Stimulated activated CD4-positive, alpha-beta T cell treated with anti-CD3 and anti-CD28 coated beads, Interleukin-12 subunit alpha, Interleukin-12 subunit beta, amount 100 ng/mL, for 48 hours (primary cell): ENCODE results near the gene ACE.
A peak's percentile ranks its signal among the peaks of the same experiment; 100 is the strongest.

ENCODE experiments used
- DNase-seq, 3 donors: peaks; one replicate each; pipeline ENCODE4 v3.0.0-alpha.2; 2020; ENCODE audit warnings: low read depth in 2 of 3, low spot score in 1 of 3

Gene ACE

DNA sequence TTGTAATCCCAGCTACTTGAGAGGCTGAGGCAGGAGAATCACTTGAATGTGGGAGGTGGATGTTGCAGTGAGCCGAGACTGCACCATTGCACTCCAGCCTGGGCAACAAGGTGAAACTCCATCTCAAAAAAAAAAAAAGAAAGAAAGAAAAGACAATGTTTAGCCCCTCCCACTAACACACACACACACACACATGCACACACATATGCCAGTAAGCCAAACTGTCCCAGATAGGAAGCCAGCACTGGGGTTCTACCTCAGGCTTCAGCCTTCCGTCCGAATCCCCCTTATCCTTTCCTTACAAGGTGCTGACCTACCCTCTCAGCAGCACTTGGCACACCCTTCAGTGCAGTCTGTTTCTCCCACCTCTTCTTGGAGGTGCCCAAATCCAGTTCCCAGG is 37.6 kb downstream of the ACE start:
- no peak for DNase-seq

GRCh38 chr17:63514974-63515373 is 38.1 kb downstream of the ACE start:
- DNase-seq, result no peak

- DNase-seq, result no peak
Observed at GRCh38 chr17:63515426-63515825, 38.6 kb downstream of the ACE start.

GRCh38 chr17:63516910-63517824 is 40.3 kb downstream of the ACE start:
- DNase-seq, result peak; percentile 24 to 30 (median 29)

DNA sequence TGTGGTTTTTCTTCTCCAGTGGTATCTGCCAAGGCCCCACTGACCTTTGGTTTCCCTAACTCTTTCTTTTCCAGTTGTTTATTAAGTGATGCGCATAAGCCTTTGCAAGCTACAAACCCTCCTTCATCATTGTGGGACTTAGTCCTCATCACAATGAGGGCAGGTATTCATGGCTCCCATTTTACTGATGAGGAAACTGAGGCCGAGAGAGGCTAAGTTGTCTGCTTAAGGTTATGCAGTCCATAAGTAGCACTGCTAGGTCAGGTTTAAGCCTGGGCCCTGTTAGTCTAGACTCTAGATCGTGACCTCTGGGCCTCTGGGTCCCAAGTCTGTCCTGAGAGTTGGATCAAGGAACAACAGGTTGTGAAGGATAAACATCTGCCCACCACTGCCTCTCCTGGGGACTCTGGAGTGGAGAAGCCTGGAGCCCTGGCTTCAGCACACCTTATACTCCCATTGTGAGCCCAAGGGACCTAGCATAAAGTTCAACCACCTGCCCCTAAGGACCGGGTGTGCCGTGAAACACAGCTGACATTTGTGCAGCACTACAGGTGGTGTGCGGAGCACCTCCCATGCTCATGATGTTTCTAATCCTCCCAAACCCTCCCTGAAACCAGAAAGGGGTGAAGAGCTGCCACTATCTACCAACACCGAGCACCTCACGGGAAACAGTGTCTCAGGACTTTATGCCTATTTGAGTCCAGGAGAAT is 41.1 kb downstream of the ACE start:
- no peak for DNase-seq

DNA sequence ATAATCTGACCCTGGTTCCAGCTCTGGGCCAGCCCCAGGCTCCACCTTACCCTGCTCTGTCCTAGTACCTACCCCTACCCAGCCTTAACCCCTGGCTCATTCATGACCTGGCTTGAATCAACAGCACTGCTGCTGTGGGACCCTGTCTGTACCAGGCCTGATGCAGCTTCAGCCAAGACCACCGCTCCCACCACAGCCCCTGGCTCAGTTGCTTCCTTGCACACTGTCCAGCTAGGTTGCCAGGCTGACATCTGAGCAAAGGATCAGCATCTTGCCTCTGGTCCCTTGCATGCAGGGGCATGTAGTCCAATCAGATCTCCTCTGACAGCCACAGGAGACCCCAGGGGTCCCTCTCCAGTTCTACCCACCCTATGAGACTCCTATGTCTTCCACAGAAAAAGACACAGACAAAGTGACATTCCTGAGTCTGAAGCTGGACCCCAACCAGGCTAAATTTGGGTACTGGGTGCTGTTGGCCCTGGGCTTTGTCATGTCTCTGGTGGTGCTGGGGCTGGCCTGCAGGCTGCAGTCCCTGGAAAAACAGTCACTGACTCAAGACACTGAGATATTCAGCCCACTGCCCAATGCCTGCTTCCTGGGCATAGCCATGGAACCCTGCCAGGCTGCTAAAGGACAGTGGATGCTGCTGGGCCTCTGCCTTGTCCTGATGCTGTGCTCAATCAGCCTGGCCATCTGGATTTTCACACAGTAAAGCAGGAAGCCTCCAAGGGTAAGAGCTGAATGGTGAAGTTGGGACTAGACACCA is 42.4 kb downstream of the ACE start:
- no peak for DNase-seq

DNA sequence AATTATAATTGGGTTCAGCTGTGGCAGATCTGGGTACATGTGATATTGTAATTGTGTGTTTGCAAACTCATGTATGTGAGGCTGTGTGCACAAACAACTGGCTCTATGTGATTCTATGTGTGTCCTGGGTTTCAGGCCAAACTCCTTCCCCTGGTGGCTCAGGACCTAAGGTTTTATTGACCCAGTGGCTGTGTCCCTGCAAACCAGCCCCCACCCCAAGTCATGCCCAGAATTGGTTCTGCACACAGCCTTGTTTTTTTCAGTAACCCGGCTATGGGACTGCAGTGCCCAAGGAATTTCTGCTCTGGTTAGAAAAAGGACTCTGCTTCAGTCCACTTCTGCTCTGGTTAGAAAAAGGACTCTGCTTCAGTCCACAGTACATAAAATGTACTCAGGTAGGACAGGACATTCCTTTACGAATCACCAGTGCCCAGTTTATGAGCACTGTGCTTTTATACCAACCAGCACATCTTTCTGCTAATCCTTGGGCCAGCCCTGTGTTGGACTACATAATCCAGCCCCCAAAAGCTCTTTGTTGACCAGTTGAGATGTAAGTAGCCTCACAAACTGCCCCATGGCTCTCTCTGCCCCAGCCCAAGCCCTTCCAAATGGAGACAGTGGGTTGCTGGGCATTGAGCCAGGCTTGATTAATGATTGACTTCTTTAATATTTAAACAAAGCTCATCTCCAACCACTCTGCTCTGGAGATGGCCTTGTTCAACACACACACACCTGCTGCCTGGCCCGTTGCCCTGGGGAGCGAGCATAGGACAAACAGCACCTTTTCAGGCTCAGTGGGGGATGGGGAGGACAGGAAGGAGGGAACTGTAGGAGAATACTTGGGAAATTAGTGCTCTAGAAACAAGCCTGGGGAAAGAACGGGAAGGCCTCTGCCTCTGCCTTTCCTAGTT is 43.4 kb downstream of the ACE start:
- no peak for DNase-seq

DNA sequence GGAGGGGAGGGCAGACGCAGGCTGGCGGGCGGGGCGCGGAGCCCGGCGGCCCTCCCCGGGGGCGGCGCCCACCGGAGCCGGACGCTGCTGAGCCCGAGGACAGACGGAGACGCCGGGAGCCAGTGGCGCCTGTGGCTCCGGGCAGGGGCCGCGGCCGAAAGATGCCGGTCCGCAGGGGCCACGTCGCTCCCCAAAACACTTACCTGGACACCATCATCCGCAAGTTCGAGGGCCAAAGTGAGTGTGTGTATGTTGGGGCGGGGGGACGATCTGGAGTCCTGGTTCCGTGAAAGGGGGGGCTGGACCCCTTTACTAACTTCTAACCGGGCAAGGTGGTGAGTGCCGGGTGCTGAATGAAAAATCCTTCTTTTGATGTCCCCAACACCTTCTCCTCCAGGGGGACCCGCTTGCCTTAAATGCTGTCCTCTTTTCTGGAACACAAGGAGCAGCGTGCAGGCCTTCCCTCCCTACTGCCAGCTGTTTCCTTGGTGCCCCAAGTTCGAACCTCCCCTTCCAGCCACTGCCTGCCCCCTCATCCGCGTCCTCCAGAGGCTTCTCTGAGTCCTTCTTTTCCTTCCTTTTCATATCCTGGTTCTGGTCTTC is 46.5 kb downstream of the ACE start, which contains the start of gene KCNH6:
TSS of gene KCNH6 (plus strand) at position 106 of the 603 bp plus-strand sequence. CDS start at position 162, 56 bp downstream.
- DNase-seq, result no peak

GRCh38 chr17:63524051-63524450 is 47.2 kb downstream of the ACE start:
- DNase-seq, result no peak

- no peak for DNase-seq
Observed at GRCh38 chr17:63525190-63525946, 48.5 kb downstream of the ACE start.

GRCh38 chr17:63526861-63527260 is 50.0 kb downstream of the ACE start:
- no peak for DNase-seq

- DNase-seq, result no peak
Observed at GRCh38 chr17:63528183-63528582, 51.3 kb downstream of the ACE start.

DNA sequence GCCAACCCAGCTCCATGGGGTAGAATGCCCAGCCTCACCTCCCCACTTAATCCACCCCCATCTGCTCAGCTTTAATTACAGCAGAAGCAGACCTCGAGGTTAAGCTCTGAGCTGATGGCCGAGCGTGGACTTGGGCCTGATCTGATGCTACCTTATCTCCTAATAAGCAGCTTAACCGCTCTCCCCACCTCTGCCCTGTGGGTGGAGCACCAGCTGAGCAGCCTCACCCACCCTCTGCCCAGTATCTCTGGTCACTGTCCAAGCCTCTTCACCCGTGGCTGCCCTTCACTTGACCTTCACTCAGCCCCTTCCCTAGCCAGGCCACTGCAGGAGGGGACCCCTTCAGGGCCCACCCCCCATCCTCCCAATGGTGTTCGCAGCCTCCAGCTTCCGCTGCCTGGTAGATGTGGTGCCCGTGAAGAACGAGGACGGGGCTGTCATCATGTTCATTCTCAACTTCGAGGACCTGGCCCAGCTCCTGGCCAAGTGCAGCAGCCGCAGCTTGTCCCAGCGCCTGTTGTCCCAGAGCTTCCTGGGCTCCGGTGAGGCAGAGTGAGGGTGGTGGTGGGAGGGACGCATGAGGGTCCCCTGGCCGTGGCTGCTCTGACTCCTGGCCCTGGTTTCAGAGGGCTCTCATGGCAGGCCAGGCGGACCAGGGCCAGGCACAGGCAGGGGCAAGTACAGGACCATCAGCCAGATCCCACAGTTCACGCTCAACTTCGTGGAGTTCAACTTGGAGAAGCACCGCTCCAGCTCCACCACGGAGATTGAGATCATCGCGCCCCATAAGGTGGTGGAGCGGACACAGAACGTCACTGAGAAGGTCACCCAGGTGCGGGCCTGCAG is 53.1 kb downstream of the ACE start:
- DNase-seq, result no peak

DNA sequence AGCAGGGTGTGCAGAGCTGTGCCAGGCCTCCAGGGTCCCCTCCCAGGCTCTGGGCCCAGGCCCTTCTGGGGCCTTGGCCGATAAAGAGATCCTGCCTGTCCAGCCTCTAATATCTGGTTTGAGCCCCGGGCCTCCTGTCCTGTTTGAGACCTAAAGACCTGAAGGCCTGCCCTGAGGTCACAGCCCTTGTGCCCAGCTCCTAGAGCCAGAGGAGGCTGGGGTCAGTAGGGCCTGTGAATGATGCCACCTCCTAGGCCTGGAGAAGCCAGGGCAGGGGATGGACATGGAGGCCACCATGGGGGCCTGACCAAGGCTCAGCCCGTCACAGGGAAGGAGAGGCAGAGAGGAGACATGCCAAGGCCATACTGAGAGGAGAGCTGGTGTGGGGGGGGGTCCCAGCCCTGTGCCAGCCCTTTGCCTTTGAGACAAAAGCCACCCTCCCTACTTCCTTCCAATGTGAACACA is 53.7 kb downstream of the ACE start:
- DNase-seq, result no peak

DNA sequence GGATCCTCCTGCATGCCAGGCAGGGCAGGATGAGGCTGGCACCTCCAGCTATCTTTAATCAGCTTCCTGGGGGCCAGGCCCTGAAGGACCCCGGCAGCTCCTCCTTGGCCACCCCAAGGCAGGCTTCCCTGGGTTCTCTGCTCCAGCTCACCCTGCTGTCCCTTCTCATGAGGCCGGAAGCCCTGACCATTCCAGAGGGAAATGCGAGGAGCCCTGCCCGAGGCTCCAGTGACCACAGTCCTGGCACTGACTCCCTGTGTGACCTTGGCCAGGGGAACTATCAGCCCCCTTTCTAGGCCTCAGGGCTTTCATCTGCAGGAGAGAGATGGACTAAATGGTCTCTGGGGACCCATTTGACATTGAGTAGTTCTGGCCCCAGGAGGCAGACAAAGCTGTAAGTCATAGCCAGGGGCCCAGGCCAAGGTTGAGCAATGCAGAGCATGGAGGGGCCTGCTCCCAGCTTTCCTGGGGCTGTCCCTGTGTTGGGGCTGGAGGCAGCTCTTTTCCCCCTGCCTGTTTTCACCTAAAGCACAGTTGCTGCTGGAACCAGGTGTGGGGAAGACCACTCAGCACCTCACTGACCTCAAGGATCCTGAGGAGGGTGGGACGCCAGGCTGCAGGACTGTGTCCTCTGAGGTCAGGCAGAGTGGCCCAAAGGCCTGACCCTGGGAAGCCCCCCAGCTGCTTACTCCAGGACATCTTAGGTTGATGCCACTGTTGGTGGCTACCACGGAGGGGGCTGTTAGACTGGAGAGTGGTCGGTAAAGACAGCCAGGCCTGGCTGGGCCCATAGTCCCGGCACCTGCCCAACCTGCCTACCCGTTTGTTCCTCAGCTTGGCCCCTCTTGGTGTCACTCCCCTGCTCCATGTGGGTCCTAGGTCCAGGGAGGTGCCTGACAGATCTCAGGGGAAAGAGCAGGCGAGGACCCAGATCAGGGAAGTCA is 54.4 kb downstream of the ACE start:
- DNase-seq, result no peak

- no peak for DNase-seq
Observed at GRCh38 chr17:63533433-63534077, 56.7 kb downstream of the ACE start.
